Mucosa of descending colon (tissue), 3 donors: ENCODE data around the gene SLC25A21. TPM values are rescaled to one million over a fixed set of nuclear protein-coding genes. Genes with fewer than 3 reads are reported as not detected.

Experiments used
- ATAC-seq: fragments of 200-7000 bp; cut with Tn5 transposase; one replicate; pipeline ENCODE4 v1.9.1; 2020; ENCODE audit warnings: mild to moderate bottlenecking, moderate library complexity
- DNase-seq, 3 donors: peaks; one replicate each; pipeline ENCODE4 v3.0.0-alpha.2; 2020
- H3K36me3 ChIP-seq: fragments of 200-600 bp; one replicate; pipeline ENCODE4 v1.8.0; 2021; ENCODE audit warnings: low read depth, mild to moderate bottlenecking
- H3K4me1 ChIP-seq: fragments of 200-600 bp; one replicate; pipeline ENCODE4 v1.8.0; 2021; ENCODE audit warnings: low read depth, mild to moderate bottlenecking
- H3K4me3 ChIP-seq: fragments of 200-600 bp; one replicate; pipeline ENCODE4 v1.8.0; 2021; ENCODE audit warnings: mild to moderate bottlenecking
- H3K9me3 ChIP-seq: fragments of 200-600 bp; one replicate; pipeline ENCODE4 v1.8.0; 2021; ENCODE audit warnings: mild to moderate bottlenecking
- intact Hi-C, 2 donors: fragments of 100-400 bp; cut with DNase I in 1 of 2; cut with micrococcal nuclease in 1 of 2; formaldehyde crosslinking; loops; one replicate each; pipeline versions ENCODE4 v1.11.0 to v1.11.1; 2022; cut with DNase I, micrococcal nuclease
- total RNA-seq, 3 donors: library from RNA; stranded (reverse); fragmentation: NEBNext Ultra II Directional in 2 of 3; extraction: Animal tissue kit (Norgen Biotek cat#: 25700) in 2 of 3; gene quantifications; one replicate each; pipeline versions ENCODE4 v1.2.1 to v1.2.4, GENCODE V29; 2021 to 2023
- TF ChIP-seq, protein P1 (sequence below): fragments of 200-600 bp; IDR thresholded peaks from one replicate; pipeline ENCODE4 v1.8.0; 2022; ENCODE audit warnings: antibody characterized with exemption, mild to moderate bottlenecking
- donor health status: DM: no; HTN: no; CAD: no; lungs with moderate emphysema.
- donor health status: DM: no; HTN: no; CAD: no.
- donor health status: DM: no; HTN: yes; CAD: no.

SLC25A21 gene
- total RNA-seq, 3 donors from 2014 or later = 0.31 to 1.4 (median 0.61) TPM

DNA sequence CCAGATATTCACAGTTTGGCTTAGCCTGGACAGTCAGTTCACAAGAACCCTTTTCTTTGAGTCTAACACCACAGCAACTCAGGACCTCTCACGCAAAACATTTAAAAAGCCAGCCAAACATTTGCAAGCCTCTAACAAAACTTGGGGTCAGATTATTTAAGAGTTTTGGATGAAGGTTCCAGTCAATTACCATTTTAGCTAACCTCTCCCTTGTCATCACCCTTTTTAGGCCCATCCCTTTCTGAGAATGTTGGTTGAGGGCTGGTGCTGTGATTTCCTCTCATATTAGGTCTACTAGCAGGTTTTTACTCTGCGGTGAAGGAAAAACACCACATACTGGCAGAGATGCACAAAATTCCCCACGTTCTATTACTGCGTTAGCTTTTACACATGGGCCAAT, 490.1 kb downstream of the SLC25A21 start:
- DNase-seq = no peak
- no peak overlapping the region for H3K4me3 ChIP-seq

DNA sequence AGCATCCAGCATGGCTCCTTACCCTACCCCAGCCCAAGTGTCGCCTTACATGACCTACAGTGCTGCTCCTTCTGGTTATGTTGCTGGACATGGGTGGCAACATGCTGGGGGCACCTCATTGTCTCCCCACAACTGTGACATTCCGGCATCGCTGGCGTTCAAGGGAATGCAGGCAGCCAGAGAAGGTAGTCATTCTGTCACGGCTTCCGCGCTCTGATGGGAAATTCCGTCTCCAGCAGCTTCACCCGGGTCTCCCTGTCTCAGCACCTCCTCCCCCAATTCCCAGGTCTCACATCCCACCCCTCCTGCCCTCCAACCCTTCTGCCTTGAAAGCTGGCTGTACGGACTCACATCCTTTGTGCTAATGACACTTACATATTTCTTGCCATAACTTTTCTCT, 496.2 kb downstream of the SLC25A21 start:
- no peak overlapping the region for H3K4me3 ChIP-seq
- ATAC-seq (no peak), DNase-seq (no peak)
- no peaks in the 10 kb centered on the region for H3K4me1 ChIP-seq
- intact Hi-C loops = no loop called here
- H3K9me3 ChIP-seq = no peaks in the 10 kb centered on the region
- H3K36me3 ChIP-seq = no peaks in the 10 kb centered on the region
- TF ChIP-seq, protein P1, sequence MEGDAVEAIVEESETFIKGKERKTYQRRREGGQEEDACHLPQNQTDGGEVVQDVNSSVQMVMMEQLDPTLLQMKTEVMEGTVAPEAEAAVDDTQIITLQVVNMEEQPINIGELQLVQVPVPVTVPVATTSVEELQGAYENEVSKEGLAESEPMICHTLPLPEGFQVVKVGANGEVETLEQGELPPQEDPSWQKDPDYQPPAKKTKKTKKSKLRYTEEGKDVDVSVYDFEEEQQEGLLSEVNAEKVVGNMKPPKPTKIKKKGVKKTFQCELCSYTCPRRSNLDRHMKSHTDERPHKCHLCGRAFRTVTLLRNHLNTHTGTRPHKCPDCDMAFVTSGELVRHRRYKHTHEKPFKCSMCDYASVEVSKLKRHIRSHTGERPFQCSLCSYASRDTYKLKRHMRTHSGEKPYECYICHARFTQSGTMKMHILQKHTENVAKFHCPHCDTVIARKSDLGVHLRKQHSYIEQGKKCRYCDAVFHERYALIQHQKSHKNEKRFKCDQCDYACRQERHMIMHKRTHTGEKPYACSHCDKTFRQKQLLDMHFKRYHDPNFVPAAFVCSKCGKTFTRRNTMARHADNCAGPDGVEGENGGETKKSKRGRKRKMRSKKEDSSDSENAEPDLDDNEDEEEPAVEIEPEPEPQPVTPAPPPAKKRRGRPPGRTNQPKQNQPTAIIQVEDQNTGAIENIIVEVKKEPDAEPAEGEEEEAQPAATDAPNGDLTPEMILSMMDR = no peak

More for the DNA sequence above, 490.1 kb downstream of the SLC25A21 start:
- Histone ChIP-seq H3K4me1 (no peaks in the 10 kb centered on the region), H3K36me3 (no peaks in the 10 kb centered on the region), H3K9me3 (no peaks in the 10 kb centered on the region)
- ATAC-seq = no peak
- TF ChIP-seq, protein P1 = no peak
- intact Hi-C loops = no loop called here

DNA sequence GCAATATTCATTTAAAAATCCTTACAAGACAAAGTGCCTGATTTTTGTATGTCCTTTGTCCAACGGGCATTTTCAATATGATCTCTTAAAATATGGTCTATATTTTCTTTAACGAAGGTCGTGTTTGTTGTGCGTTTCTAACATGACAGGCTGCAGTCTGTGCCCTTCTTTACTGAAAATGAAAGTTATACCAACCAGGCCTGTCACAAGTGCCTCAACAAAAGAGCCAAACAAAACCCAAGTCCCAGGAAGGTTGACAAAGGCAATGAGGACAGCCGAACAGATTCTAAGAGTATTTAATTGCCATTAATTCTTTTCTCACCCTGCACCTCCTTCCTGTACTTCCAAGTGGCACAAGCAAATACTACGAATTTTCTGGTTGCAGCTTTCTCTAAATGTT, 496.8 kb downstream of the SLC25A21 start:
- DNase-seq (no peak), ATAC-seq (no peak)
- TF ChIP-seq, protein P1 = no peak
- no peak overlapping the region for H3K4me3 ChIP-seq
- intact Hi-C loops = no loop called here
- no peaks in the 10 kb centered on the region for H3K9me3 ChIP-seq
- H3K4me1 ChIP-seq = no peaks in the 10 kb centered on the region
- H3K36me3 ChIP-seq = no peaks in the 10 kb centered on the region

DNA sequence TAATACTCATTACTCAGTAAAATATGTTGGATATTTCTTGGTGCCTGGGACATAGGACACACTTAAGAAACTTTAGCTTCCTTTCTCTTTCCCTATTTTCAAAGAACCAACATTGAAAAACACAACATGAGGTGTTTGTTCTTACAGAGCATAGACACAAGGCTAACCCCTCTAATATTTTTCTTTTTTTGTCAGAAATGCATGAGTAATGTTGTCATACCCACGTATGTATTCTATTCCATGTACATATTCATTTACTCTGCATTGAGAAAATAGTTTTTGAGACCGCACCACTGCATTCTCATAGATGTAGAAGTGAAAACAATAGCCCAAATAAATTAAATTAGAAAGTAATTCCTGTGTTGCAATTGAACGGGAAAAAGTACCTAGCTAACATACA, 497.7 kb downstream of the SLC25A21 start:
- ATAC-seq (no peak), DNase-seq (no peak)
- intact Hi-C loops = no loop called here
- H3K9me3 ChIP-seq = no peaks in the 10 kb centered on the region
- no peaks in the 10 kb centered on the region for H3K4me1 ChIP-seq
- TF ChIP-seq, protein P1 = no peak
- no peak overlapping the region for H3K4me3 ChIP-seq
- H3K36me3 ChIP-seq = no peaks in the 10 kb centered on the region

DNA sequence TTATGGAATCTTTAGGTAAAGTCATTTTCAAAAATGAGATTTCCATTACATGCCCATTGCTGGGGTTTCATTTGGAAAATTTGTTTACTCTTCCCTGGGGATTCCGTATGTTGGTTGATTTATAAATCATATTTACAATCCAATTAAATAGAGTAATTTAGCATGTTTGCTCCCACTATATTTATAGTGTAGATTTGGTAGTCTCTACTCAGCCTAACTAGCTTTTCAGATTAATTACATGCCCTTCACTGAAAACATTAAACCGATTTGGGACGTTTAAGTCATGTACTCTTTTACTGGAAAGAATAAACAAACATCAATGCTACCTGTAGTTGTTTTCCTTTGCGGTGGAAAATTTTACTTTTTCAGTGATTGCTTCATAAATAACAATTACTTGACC, 500.3 kb downstream of the SLC25A21 start:
- intact Hi-C loops = no loop called here
- no peak overlapping the region for H3K4me3 ChIP-seq
- no peak for ATAC-seq
- no peaks in the 10 kb centered on the region for H3K36me3 ChIP-seq
- no peaks in the 10 kb centered on the region for H3K4me1 ChIP-seq
- H3K9me3 ChIP-seq = no peaks in the 10 kb centered on the region
- TF ChIP-seq, protein P1 = no peak
- no peak for DNase-seq

DNA sequence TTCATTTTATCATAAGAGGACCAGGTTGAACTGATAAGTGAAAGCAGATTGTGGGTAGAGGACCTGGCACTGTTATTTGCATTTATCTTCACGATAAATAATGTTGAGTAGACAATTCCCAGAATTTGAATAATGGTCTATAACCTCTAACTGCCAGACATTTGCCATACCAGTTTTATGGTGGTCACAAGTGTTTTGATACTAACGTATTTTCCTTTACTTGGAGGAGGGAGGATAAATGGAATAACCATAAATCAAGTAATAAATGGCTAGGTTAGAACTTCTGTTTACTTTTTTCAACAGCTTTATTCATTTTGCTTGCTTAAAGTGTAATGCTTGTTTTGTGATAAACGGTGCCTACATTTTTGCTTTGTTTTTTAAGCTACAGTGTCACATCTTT, 501.3 kb downstream of the SLC25A21 start:
- Histone ChIP-seq H3K9me3 (no peaks in the 10 kb centered on the region), H3K4me1 (no peaks in the 10 kb centered on the region), H3K36me3 (no peaks in the 10 kb centered on the region), H3K4me3 (no peak overlapping the region)
- TF ChIP-seq, protein P1 = no peak
- no peak for DNase-seq
- intact Hi-C loops = no loop called here
- ATAC-seq = no peak
